Frontal cortex (tissue), 4 donors: ENCODE results near the gene HES2. TPM values are rescaled to one million over a fixed set of nuclear protein-coding genes. Genes with fewer than 3 reads are reported as not detected.
"Not testable (repeated sequence)": the region's sequence is repeated elsewhere in the genome, so short reads cannot be mapped to it uniquely, and the experiment has no call there.

Source experiments
- DNase-seq, 2 donors: peaks; one replicate each; pipeline ENCODE4 v3.0.0; 2012; ENCODE audit warnings: low spot score in 2 of 2
- FAIRE-seq: peaks from 2 replicates; lab custom pipeline; 2012; peaks lifted over from hg19 to GRCh38; lab: Jason Lieb, UNC
- small RNA-seq: library from RNA; depleted of rRNA; stranded (forward); fragments of <200 nt; gene quantifications from one replicate; pipeline ENCODE3, GENCODE V24; 2014
- total RNA-seq: library from RNA; depleted of rRNA; stranded (reverse); fragments of >200 nt; gene quantifications from one replicate; pipeline ENCODE4 v1.2.3, GENCODE V29; 2014
- donor health status: control.
- donor health status: control.
- donor health status: control.

Gene HES2
- total RNA-seq, 1 donor from 2014 or later: not detected

- not testable (repeated sequence) for DNase-seq, FAIRE-seq
Measured at GRCh38 chr1:6363085-6363884, 56.4 kb downstream of the HES2 start.

Small RNAs within 50 kb of the gene (small RNA-seq; reads per million reads assigned to genes)
- not detected for gene MIR4252

Other genes with a start within 250 kb of the HES2 start
- gene CHD5, start 239.6 kb downstream of the HES2 start, total RNA-seq: 31.4 TPM
- 393 TPM for gene RPL22, start 220.3 kb downstream of the HES2 start, total RNA-seq
- 4.5 TPM for gene RNF207, start 213.8 kb downstream of the HES2 start, total RNA-seq
- gene ICMT, start 184.0 kb downstream of the HES2 start, total RNA-seq: 21.6 TPM
- gene HES3, start 175.7 kb downstream of the HES2 start, total RNA-seq: not detected
- gene GPR153, start 158.8 kb downstream of the HES2 start, total RNA-seq: 22.0 TPM
- 40.8 TPM for gene ACOT7, start 26.2 kb downstream of the HES2 start, total RNA-seq
- not detected for gene ESPN, start 4.9 kb upstream of the HES2 start, total RNA-seq
- 9.0 TPM for gene TNFRSF25, start 46.3 kb upstream of the HES2 start, total RNA-seq
- gene PLEKHG5, start 71.7 kb upstream of the HES2 start, total RNA-seq: 24.9 TPM
- gene NOL9, start 134.6 kb upstream of the HES2 start, total RNA-seq: 35.9 TPM
- gene TAS1R1, start 135.4 kb upstream of the HES2 start, total RNA-seq: not detected
- 11.4 TPM for gene ZBTB48, start 160.1 kb upstream of the HES2 start, total RNA-seq
- 8.2 TPM for gene KLHL21, start 182.9 kb upstream of the HES2 start, total RNA-seq
- gene PHF13, start 193.8 kb upstream of the HES2 start, total RNA-seq: 14.3 TPM
- gene THAP3, start 204.9 kb upstream of the HES2 start, total RNA-seq: 22.8 TPM